ENCODE measurements around the gene IFITM1.

DNA sequence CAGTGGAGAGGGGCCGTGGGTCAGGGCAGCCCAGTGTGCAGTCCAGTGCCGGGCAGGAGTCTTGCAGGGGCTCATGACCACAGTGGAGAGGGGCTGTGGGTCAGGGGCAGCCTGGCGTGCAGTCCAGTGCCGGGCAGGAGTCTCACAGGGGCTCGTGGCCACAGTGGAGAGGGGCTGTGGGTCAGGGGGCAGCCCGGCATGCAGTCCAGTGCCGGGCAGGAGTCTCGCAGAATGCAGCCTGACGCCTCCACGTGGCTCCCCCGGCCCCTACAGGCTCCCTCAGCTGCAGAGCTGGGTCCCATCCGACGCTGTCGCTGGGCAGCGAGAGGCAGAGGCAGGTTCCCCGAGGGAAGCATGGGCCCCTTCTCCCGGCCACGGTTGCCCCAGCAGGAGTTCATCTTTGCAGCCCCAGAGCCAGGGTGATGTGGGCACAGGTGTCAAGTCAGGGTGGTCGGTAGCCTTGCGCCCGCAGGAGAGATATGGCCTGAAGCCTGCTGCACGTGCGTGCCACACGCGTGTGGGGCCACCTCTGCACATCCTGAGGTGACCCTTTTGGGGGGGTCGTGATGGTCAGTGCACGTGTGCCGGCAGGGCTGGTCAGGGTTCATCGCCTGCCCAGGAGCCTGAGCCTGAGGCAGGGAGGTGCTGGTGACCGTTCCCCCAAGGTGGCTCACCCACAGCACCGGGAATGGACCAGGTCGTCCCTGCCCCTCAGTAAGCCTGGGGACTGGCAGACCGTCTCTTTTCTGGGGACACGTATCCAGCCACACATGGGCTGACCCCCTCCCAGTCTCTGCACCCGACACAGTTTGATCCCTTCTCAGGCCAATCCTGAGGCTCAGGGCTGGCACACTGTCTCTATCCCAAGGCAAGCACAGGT, 17.4 kb upstream of the IFITM1 start:
- TF ChIP-seq EZH2 (IDR thresholded peaks at IDR 0.05; ENCODE audit: borderline replicate concordance, low read depth, low read length, severe bottlenecking) (no peak), CTCF (IDR thresholded peaks at IDR 0.05; ENCODE audit: borderline replicate concordance, extremely low read depth, low read length, poor library complexity, severe bottlenecking) (no peak)

All from DND-41 (cell line).